ENCODE results near the gene GINS1.

GRCh38 chr20:25389858-25390537 lies 17.5 kb upstream of the GINS1 start:
- TF ChIP-seq CTCF (conservative IDR thresholded peaks at IDR 0.05; ENCODE audit: low read length) (no peak), EZH2phosphoT487 (IDR thresholded peaks at IDR 0.05; ENCODE audit: borderline replicate concordance, low read depth, low read length) (no peak)

All from OCI-LY7 (cell line).